CD4-positive, alpha-beta T cell treated with Interferon gamma for 1 hour (primary cell): ENCODE measurements around the gene AHCTF1.

Source experiments
- DNase-seq: peaks from one replicate; pipeline ENCODE4 v3.0.0-alpha.2; 2020

The AHCTF1 gene, protein sequence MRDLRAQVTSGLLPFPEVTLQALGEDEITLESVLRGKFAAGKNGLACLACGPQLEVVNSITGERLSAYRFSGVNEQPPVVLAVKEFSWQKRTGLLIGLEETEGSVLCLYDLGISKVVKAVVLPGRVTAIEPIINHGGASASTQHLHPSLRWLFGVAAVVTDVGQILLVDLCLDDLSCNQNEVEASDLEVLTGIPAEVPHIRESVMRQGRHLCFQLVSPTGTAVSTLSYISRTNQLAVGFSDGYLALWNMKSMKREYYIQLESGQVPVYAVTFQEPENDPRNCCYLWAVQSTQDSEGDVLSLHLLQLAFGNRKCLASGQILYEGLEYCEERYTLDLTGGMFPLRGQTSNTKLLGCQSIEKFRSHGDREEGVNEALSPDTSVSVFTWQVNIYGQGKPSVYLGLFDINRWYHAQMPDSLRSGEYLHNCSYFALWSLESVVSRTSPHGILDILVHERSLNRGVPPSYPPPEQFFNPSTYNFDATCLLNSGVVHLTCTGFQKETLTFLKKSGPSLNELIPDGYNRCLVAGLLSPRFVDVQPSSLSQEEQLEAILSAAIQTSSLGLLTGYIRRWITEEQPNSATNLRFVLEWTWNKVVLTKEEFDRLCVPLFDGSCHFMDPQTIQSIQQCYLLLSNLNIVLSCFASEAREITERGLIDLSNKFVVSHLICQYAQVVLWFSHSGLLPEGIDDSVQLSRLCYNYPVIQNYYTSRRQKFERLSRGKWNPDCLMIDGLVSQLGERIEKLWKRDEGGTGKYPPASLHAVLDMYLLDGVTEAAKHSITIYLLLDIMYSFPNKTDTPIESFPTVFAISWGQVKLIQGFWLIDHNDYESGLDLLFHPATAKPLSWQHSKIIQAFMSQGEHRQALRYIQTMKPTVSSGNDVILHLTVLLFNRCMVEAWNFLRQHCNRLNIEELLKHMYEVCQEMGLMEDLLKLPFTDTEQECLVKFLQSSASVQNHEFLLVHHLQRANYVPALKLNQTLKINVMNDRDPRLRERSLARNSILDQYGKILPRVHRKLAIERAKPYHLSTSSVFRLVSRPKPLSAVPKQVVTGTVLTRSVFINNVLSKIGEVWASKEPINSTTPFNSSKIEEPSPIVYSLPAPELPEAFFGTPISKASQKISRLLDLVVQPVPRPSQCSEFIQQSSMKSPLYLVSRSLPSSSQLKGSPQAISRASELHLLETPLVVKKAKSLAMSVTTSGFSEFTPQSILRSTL (N-terminal part only)

DNA sequence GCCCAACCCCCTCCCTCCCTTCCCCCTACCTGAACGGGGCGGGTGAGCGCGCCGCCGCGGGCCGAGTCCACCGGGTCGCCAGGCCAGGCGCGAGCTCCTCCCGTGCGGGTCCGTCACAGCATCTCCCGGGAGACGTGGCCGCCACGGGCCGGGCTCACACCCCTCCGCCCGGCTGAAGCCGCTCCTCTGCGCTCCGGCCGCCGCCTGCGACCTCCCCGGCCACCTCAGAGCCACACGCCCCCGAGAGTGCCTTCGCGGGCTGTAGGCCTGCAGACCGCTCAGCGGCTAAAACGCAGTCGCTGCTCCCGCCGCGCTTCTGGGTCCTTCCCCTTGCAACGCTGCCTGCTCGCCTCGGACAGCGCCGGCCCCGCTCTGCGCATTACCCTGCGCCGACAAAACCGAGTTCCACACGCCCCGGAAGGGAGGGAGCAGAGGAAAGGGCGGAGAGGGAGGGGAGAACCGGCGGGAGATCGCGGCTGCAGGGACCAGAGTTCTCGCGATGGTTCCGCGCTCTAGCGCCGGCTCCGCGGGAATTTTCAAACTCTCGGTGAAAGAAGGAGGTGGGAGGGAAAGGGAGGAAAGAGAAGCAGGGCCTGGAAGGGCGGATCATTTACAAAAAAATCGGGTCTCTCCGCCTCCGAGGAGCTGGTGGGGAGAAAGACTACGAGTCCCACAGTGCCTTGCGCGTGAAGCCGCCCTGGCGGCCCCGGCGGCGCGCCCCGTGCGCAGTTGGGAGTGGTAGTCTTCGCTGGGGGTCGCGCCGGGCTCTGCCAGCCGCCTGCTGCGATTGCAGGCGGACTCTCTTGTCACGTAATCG, at the start of gene AHCTF1:
AHCTF1 (minus strand) TSS at position 400 of the 817 bp plus-strand sequence. CDS start 13,578 bp downstream, outside the sequence.
- DNase-seq, result peak; percentile 96

DNA sequence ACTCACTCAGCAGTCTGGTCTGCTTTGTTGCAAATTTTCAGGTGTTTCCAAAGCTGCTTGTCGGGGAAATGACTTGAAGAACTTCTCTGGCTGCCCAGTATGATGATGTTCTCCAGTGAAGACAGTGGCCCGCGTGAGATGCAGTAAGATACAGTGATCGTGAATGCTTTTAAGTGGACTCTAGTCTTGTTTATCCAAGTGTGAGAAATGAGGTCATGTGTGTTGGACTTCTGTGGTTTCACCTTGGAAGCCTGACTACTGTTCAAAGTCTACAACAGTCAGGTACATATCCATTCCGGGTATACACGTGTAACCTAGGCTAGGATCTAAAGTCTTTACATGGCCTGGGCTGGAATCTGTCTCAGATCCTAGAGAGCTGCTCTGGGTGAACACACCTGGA, 47.0 kb upstream of the AHCTF1 start:
- no peak for DNase-seq

DNA sequence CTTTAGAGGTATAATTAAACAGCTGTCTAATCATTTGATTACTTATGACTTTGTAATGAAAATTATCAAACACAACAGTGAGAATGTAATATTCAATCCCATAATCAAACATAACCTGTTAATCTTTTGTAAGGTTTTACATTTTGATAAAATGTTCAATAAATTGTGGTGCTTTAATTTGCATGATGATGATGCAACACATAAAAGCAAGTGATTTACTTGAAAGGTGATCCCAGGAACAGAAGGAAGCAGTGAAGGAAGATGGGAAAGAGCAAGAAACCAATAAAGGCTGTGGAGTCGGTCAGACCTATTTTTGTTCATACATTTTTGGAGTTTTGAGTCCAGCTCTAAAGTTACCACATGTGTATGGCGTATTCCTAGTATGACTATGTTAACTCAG, 46.5 kb upstream of the AHCTF1 start:
- DNase-seq, result no peak

DNA sequence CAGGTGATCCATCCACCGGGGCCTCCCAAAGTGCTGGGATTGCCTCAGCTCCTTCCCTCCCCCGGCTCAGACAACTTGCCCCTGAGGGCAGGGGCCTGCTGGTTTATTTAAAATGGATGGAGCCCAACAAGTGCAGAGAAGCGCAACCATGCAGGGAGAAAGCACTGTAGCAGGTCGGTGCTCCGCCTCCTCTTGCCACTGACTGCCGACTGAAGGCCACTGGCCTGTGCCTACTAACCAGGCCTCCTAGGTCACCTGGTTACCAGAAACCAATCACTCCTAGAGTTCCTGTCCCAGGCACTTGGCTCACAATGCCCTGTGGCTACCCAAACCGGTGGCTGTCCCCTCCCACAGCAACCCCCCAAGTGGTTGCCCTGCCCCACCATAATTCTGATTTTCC, 40.2 kb upstream of the AHCTF1 start:
- DNase-seq, result no peak

DNA sequence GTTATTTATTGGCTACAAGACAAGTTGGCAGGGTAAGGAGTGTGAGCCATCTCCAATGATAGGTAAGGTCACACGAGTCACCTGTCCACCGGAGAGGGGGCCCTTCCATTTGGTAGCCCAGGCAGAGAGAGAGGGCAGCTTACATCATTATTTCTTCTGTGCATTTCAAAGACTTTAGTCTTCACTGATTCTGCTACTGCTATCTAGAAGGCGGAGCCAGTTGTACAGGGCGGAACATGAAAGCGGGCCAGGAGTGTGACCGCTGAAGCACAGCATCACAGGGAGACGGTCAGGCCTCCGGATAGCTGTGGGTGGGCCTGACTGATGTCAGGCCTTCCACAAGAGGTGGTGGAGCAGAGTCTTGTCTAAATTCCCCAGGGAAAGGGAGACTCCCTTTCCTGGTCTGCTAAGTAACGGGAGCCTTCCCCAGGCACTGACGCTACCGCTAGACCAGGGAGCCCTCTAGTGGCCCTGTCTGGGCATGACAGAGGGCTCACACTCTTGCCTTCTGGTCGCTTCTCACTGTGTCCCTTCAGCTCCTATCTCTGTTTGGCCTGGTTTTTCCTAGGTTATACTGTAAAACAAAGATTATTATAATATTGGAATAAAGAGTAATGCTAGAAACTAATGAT, 39.5 kb upstream of the AHCTF1 start:
- DNase-seq, result peak; percentile 19

DNA sequence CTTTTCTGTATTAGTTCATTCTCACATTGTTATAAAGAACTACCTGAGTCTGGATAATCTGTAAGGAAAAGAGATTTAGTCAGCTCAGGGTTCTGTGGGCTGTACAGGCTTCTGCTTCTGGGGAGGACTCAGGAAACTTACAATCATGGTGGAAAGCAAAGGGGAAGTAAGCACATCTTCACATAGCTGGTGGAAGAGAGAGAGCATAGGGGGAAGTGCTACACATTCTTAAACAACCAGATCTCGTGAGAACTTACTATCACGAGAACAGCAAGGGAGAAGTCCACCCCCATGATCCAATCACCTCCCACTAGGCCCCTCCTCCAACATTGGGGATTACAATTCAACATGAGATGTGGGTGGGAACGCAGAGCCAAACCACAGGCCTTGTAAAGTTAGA, 37.9 kb upstream of the AHCTF1 start:
- no peak for DNase-seq

DNA sequence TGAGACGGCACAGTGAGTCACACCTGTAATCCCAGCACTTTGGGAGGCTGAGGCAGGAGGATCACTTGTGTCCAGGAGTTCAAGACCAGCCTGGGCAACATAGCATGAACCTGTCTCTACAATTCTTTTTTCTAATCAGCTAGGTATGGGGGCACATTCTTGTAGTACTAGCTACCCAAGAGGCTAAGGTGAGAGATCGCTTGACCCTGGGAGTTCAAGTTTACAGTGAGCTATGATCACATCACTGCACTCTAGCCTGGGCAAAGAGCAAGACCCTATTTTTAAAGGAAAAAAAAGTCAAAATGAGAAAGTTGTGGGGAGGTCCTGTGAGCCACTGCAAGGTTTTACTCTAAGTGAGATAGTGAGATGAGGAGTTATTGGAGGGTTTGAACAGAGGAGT, 34.8 kb upstream of the AHCTF1 start:
- no peak for DNase-seq

DNA sequence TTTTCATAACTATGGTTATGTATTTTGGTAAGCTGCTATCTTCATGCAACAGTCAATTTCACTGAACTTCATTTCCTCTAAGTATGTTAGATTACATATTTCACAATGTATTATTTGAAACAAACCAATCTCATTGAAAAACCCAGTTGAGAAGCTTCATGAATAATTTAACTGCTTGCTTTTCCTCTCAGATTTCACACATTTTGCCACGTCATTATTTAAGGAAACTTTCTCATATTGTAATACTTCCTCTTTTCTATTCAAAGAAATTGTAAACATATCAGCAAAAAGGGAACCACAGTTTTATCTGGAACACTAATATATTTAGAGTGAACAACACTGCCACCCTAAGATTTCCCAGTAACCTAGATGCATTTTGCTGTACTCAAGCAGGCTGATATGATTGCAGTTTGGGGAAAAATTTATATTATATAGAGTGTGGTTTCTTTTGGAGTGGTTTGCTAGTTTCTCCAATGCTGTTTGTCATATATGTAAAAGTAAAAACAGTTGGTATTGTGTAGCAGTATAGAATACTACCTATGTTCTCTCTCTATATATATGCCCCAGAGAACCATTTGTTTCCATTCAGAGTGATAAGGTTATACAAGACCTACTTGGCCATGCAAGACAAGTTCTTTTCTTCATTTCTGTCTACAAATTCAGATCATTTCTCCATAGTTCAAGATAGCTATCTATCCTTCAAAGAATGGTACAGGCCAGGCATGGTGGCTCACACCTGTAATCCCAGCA, 28.4 kb upstream of the AHCTF1 start:
- no peak for DNase-seq

DNA sequence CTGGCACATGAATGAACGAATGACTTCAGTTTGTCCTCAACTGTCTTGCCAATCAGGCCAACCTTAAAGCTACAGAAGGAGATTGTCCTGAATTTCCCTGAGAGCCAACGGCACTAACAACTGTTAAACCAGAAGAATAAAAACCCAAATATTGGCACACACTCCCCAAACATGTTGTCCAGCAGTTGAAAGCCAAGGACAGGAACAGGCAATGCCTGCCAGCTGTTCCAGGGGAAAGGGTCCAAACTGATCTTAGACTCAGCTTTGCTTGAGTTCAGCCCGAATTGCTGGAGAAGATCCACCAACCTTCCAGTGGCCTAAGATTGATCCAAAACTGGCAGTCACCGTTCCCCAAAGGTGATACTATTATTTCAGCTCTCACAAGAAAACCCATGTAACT, 22.4 kb upstream of the AHCTF1 start:
- DNase-seq, result no peak

DNA sequence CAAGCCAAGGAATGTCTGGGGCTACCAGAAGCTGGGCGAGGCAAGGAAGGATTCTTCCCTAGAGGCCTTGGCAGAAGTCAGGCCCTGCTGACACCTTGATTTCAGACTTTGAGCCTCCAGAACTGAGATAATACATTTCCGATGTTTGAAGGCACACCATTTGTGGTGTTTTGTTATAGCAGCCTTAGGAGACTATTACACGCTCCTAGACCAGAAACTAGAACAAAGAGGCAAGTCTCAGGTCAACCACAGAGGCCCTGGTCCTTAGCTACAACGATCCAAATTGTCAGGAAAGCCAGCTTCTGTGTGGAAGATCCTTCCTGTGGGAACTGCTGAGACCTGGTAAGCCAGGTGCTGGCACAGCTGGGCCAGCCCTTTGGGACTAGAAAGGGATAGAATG, 19.7 kb upstream of the AHCTF1 start:
- no peak for DNase-seq

DNA sequence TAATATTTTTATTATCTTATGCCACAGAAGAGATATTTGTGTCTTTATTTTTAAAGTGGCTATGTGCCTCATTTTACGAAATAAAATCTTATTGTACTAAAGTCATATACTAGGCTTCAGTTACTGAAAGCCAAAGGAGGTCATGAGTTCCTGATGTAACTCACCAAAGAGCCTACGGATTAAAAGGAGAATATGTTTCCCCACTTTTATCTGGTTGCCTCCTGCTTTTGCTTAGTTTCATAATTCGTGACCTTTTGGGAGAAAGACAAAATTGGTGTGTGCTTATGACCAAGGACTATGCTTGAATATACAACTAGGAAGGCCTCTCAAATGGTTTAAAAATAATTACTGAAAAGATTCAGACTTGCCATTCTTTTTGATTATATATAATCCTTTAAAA, 18.2 kb upstream of the AHCTF1 start:
- no peak for DNase-seq

DNA sequence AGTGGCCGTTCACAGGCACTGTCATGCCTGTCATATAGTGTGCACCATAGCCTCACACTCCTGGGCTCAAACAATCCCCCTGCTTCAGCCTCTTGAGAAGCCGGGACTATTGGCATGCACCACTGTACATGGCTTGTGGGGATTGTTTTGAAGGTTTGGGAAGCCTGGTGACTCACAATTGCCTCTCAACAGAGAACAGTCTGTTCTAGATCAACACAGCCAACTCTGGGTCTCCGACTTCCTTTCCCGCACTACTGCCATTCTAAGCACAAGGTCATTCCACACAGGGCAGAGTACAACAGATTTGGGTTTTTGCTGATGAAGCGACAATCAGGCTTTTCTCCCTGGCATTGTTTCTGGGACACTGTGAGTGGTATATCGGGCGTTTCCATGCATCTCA, 15.5 kb upstream of the AHCTF1 start:
- no peak for DNase-seq

DNA sequence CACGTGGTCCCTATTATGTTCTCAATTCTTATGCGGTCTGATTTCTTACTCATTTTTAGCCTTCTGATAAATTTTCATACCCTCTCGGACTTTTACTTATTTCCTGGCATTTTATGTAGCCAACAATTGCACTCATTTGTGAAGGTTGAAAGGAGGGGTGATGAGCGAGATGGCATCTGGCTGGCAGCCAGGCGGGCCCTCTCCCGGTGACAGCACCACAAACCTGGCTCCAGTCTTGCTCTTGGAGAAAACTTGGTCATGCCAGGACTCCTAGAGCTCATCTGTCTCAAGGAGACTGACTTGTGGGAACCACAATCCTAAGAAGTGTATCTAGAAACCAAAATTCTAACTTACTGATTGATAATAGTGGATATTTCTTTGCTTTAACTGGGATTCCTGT, 14.6 kb upstream of the AHCTF1 start:
- no peak for DNase-seq

DNA sequence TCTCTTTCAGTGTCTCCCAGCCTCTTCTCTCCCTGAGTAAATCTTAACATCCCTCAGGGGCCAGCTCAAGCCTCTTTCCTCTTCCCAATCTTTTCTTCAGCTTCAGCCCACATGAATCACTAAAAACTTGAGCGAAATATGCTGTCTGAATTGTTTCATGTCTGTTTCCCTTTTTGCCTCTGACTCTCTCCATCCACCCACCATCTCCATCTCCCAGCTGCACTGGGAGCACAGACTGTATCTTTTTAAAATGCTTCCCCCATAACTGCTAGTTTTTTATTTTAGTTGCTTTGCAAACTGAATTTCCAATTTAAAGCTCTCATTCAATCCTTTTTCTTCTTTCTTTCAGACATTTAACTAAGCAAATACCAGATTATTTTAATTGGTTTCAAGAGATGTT, 3.0 kb upstream of the AHCTF1 start:
- no peak for DNase-seq

DNA sequence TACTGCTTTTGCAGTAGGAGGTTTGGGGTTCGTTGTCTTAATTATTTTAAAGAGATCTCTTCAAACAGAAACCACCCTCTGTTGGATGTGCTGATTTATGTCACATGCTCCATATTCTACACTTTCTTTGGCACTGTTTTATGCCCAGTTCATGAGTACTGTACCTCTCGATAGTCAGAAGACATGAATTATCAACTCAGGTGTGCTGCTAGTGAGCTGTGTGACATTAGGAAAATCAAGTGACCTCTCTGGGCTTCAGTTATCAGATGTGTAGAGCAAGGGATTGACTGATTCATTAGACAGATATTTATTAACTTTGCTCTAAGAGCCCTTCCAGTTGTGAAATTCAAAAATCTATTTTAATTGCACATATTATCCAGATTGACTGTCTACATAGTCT, 2.1 kb upstream of the AHCTF1 start:
- no peak for DNase-seq

DNA sequence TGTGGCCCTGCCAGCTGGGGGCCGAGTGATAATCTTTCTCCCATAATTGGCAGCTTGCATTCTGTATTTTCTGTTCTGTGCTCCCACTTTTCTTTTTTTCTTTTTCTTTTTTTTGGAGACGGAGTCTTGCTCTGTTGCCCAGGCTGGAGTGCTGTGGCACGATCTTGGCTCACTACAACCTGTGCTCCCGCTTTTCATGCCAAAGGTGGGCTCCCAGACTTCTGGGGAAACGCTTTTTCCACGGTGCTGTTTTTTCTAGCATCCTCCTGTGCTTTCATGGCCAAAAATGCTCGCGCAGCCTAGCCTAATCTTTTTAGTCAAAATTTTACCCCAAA, 585 bp upstream of the AHCTF1 start:
- no peak for DNase-seq

DNA sequence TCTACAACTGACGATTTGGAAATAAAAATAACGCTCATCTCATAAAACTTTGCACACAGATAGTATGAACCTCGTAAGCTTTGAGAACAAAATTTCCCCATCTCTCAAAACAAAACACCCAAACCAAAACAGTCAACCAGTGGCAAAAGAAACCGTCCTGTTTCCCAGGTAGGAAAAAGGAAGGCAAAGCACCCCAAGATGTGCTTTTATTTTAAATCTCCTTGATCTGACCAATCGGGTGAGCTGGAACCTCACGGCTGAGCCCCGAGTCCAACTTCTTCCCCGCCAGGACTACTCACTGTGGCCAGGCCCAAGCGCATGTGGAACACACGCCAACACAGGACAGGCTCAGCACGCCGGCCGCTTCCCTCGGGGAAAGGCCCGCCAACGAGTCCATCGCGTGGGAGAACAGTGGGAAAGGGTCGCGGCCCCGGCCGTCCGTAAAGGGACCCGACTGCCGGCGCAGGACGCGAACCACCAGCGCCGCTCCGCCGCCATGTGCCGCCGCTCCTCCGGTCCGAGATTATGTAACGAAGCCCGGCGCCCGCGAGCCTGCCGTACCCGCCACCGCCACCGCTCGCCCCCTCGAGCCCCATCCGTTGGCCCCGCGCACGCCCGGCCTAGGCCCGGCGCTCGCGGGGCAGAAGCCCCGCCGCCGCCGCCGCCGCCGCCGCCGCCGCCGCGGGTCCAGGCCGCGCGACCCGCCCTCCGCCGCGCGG, 759 bp downstream of the AHCTF1 start:
- peak; percentile 54 for DNase-seq

DNA sequence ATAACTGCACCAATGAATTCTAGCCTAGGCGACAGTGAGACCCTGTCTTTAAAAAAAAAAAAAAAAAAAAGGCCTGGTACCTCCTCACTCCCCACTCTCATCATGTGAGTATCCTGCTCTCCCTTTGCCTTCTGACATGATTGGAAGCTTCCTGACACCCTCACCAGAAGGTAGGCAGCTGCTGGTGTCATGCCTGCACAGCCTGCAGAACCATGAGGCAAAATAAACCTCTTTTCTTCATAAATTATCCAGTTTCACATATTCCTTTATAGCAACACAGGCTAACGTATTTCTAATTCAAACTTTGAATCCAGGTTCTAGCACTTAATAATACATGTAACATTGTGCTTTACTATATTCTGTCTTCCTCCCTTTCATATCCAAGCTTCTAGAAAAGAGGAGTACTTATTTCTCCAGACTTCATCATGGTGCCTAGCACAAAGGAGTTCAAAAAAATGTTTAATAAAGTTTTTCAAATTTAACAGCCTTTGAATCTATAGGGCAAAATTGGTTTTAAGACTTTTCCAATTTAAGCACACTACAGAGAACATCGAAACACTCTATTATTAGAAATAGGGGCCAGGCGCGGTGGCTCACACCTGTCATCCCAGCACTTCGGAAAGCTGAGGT, 5.6 kb downstream of the AHCTF1 start:
- no peak for DNase-seq

DNA sequence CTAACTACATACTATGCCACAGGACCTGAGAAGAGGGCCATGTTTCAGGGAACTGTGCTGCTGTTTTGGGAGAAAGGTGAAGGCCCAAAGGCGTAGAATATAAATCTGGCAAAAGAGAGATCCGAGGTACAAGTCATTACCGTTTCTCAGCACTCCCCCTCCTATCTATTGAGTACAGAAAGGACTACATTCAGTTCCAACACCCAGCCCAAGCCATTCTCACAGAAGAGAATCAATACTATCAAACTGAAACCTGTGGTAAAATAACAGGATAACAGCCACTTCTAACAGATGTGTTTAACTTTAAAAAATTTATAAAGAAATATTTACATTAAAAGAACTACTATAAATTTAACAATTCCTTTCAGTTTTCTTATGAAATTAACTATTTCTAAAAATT, 7.8 kb downstream of the AHCTF1 start:
- no peak for DNase-seq

DNA sequence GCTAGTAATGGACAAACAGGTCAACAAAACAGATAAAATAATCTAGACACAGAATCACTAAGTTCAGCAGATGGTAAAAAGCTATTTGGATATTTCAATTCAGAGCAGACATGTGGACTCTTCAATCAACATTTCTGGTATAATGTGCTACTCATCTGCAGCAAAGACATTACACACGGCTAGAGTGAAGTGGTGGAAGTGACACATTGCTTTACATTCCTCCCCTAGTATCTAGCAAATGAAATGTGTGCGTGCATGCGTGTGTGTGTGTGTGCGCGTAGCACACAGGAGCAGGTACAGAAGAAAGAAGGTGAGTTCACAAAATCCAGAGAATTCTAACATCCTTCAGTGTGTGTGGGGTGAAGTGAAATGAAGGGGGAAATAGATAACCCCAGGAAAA, 8.3 kb downstream of the AHCTF1 start:
- DNase-seq, result no peak
